ENCODE data around the gene NPBWR2.

DNA sequence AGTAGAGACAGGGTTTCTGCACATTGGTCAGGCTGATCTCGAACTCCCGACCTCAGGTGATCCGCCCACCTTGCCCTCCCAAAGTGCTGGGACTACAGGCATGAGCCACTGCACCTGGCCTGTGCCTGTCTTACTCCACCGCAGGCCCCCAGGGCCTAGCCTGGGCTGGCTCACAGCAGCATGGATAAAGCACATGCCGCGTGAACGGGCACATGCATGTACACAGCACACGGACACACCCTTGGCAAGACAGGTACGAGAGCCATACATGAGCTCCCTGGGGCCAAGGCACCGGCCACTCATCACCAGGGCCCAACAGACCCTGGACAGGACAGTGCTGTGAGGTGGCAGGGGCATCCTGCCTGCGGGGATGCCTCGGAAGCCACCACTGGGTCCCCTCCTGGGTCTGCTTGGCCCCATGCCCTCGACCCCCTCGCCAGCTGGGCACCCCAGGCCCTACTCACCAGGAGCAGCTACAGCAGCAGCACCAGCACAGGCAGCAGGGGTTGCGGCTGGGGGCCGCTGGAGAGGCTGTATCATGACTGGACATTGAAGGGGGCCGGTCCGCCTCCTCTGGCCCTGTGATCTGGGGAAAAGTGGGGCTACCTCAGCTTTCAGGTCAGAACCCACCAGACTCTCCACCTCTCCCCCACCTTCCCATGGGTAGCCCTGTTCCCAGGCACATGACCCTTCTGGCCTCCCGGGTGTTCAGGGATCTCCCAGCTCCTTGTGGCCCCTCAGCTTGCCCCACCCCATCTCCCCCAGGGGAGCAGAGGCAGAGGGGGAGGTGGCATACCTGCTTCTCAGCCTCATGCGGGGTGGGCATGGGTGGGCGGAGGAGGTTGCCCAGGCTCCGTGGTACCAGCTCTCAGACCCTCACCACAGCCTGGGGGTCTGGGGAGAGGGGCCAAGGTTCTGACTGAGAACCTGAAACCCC, 31.0 kb downstream of the NPBWR2 start:
- no peak for TF ChIP-seq SP1 (IDR thresholded peaks at IDR 0.05; ENCODE audit: low read depth)
- no peak for TF ChIP-seq ZFX (IDR thresholded peaks at IDR 0.05)
- no peak for TF ChIP-seq CTCF (IDR thresholded peaks at IDR 0.05 in 2 of 3, conservative IDR thresholded peaks at IDR 0.05 in 1 of 3; ENCODE audit: borderline replicate concordance in 1 of 3, insufficient read depth in 1 of 3, low read depth in 2 of 3, low read length in 2 of 3)
- TF ChIP-seq EZH2phosphoT487 (IDR thresholded peaks at IDR 0.05; ENCODE audit: borderline replicate concordance) = no peak
